Activated B cell treated with CpG ODN at 0.5 μM for 24 hours (primary cell): Measurements from ENCODE around the gene HCN3. TPM values are rescaled to one million over a fixed set of nuclear protein-coding genes. Genes with fewer than 3 reads are reported as not detected.

Experiments
- ATAC-seq: fragments of 200-7000 bp; cut with Tn5 transposase; one replicate; pipeline ENCODE4 v1.10.0; 2021; ENCODE audit warnings: low read depth, mild to moderate bottlenecking, moderate library complexity
- CTCF ChIA-PET: fragments of 350-600 bp; sonication (Branson Sonifier 250); formaldehyde crosslinking; loops from one replicate; lab custom pipeline; 2021; ENCODE audit warnings: antibody characterized with exemption; lab: Charles Lee
- POLR2A ChIA-PET: fragments of 350-600 bp; sonication (Branson Sonifier 250); formaldehyde crosslinking; loops from one replicate; lab custom pipeline; 2021; ENCODE audit warnings: antibody characterized with exemption; lab: Charles Lee
- DNase-seq: peaks from one replicate; pipeline ENCODE4 v3.0.0; 2022
- H3K27ac Mint-ChIP-seq: one replicate; pipeline ENCODE4 v1.8.0; 2020; ENCODE audit warnings: mixed read lengths
- H3K27me3 Mint-ChIP-seq: one replicate; pipeline ENCODE4 v1.8.0; 2021; ENCODE audit warnings: mixed read lengths
- H3K36me3 Mint-ChIP-seq: one replicate; pipeline ENCODE4 v1.8.0; 2021; ENCODE audit warnings: low read depth, mixed read lengths
- H3K4me1 Mint-ChIP-seq: one replicate; pipeline ENCODE4 v1.8.0; 2021; ENCODE audit warnings: mixed read lengths
- H3K4me3 Mint-ChIP-seq: one replicate; pipeline ENCODE4 v1.8.0; 2020; ENCODE audit warnings: mild to moderate bottlenecking, mixed read lengths
- H3K9me3 Mint-ChIP-seq: one replicate; pipeline ENCODE4 v1.8.0; 2020; ENCODE audit warnings: mixed read lengths
- intact Hi-C: fragments of 100-400 bp; cut with micrococcal nuclease; formaldehyde crosslinking; loops from one replicate; pipeline ENCODE4 v1.15.1; 2024
- total RNA-seq: library from RNA; stranded (reverse); gene quantifications from 2 replicates; pipeline ENCODE4 v1.2.3, GENCODE V29; 2022
- TF ChIP-seq, protein P1 (sequence below): fragments of 200-600 bp; IDR thresholded peaks from one replicate; pipeline ENCODE4 v1.8.0; 2022; ENCODE audit warnings: antibody characterized with exemption, mild to moderate bottlenecking

The HCN3 gene
- total RNA-seq, 1 donor from 2014 or later: 2.7 TPM

DNA sequence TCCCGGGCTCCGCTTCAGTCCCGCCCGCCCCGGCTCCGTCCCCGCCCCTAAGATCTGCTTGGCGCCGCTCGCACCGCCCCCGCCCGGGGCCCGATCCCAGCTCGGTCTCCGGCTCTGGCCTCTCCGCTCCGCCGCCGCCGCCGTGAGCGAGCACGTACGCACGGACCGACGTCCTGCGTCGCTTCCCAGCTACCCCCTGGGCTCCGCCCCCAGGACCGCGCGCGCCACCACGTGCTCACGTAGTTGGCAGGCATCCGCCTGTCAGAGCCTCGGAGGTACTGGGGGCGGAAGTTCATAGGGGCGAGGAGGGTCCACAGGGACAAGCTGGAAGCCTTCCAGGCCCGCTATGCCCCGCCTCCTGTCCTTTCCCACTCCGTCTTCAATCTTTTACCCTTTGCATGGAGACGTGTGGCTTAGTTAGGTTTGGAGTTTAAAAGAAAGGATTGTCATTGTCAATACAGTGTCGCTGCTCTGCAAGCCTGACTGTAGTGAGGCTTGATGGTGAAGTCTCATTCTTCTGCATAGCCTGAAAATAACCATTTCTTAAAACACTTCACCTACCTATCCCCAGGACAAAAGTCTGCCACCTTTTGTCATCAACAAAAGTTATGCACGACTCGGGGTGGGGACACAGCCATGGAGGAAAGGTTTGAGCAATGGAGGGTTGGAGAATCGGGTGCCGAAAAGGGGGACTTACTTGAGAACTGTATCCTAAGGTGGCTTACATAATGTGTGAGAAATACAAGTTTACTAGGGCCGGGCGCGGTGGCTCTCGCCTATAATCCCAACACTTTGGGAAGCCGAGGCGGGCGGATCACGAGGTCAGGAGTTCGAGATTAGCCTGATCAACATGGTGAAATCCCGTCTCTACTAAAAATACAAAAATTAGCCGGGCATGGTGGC lies 3.7 kb upstream of the HCN3 start, which contains the start of gene CLK2:
Gene CLK2, minus strand, starts transcription at position 162 of the 903 bp plus-strand sequence. CDS start 2,527 bp downstream, outside the sequence.
- ChIA-PET POLR2A (interaction anchor here (0.6 to 2.4 kb wide), 33 partner anchors 10 to 634 kb away, joined by 3 to 52 read pairs (median 5); partner anchors contain the start of genes CKS1B, ENTREP3, FDPS and MTX1), CTCF (interaction anchor here (0.7 to 4.3 kb wide), 4 partner anchors 10 to 50 kb away, joined by 3 to 21 read pairs (median 10); partner anchors contain the start of gene FDPS)
- Mint-ChIP-seq H3K9me3 (no peaks in the 10 kb centered on the region), H3K4me3 (peak within 1 kb of the TSS; percentile 94), H3K27ac (peak within 1 kb of the TSS; percentile 91), H3K4me1 (peaks cover 49% of the 10 kb centered on the region), H3K36me3 (peaks cover 35% of the 10 kb centered on the region), H3K27me3 (no peaks in the 10 kb centered on the region)
- DNase-seq: peak; percentile 96
- peak; percentile 79 for ATAC-seq
- intact Hi-C loops: loop anchor here (1.0 to 10.0 kb wide), 6 partner anchors 11 to 291 kb away; partner anchors contain the start of genes ASH1L, ENTREP3, FDPS and SCAMP3
- TF ChIP-seq, protein P1, sequence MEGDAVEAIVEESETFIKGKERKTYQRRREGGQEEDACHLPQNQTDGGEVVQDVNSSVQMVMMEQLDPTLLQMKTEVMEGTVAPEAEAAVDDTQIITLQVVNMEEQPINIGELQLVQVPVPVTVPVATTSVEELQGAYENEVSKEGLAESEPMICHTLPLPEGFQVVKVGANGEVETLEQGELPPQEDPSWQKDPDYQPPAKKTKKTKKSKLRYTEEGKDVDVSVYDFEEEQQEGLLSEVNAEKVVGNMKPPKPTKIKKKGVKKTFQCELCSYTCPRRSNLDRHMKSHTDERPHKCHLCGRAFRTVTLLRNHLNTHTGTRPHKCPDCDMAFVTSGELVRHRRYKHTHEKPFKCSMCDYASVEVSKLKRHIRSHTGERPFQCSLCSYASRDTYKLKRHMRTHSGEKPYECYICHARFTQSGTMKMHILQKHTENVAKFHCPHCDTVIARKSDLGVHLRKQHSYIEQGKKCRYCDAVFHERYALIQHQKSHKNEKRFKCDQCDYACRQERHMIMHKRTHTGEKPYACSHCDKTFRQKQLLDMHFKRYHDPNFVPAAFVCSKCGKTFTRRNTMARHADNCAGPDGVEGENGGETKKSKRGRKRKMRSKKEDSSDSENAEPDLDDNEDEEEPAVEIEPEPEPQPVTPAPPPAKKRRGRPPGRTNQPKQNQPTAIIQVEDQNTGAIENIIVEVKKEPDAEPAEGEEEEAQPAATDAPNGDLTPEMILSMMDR: no peak

DNA sequence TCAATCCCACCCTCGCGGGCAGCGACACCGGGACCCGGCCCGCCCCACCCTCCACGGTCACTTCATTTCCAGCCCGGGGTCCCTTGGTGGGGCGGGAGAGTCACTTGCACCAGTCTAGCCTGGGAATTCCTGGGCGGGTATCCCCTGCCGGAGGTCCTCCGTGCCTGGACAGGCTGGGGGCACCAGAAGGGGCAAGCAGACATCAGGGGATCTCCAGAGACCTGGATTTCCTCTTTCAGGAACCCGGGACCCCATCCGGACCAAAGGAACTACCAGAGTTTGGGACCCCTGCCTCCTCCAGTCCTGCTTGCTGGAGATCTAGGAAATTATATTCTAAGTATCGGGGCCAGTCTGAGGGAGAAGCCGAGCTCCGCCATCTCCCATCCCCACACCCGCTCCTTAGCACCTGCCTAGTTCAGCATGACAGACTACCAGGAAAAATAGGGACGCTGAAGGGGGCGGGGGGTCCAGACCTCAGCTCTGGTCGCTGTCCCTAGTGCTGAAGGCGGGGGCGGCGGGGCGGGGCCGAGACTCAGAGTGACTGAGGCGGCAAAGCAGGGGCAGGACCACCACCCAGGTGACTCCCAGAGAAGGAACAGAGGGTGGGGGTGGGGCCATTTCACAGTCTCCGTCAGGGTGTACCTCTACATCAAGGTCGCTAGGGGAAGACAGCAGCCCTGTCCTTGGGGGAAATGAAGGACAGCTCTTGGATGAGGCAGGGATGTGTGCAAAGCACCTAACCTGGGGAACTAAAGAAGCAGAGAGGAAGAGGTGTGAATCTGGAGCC lies 832 bp downstream of the HCN3 start:
- ChIA-PET CTCF (interaction anchor here (0.8 to 1.4 kb wide), 4 partner anchors 27 to 84 kb away, joined by 3 to 6 read pairs (median 4); partner anchors contain the start of gene FDPS), POLR2A (interaction anchor here (0.5 to 1.5 kb wide), 3 partner anchors 16 to 43 kb away, joined by 3 to 5 read pairs (median 4); partner anchors contain the start of genes FDPS, RUSC1 and SCAMP3)
- ATAC-seq (peak; percentile 16), DNase-seq (peak; percentile 66)
- Mint-ChIP-seq H3K27ac (no peak overlapping the region), H3K36me3 (peaks cover 2% of the 10 kb centered on the region), H3K4me1 (peaks cover 30% of the 10 kb centered on the region), H3K9me3 (no peaks in the 10 kb centered on the region), H3K27me3 (no peaks in the 10 kb centered on the region), H3K4me3 (peak overlapping the region; percentile 79)
- TF ChIP-seq, protein P1: no peak
- intact Hi-C loops: loop anchor here (1.0 to 10.0 kb wide), 6 partner anchors 16 to 287 kb away; partner anchors contain the start of genes ASH1L, FDPS and SCAMP3

DNA sequence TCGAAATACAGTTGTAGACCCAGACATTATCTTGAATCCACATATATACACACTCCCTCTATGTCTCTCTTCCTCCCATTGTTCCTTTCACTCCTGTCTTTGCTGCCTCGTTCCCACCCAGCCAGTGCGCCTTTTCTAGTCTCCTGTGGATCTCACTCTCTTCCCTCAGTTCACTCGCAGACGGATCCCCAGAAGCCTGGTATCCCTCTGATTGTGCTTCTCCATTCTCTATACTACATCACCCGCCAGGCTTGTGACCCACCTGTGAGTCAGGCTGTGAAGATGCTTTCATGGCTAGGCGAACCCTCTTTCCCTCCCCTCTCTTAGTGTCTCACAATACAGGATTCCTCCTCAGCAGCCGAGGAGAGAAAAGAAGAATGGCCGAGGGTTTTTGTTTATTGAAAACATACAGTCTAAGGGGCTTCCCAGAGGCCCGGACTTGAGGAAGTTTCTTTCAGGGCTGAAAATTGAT lies 1.5 kb downstream of the HCN3 start:
- peak overlapping the region; percentile 79 for H3K4me3 Mint-ChIP-seq
- TF ChIP-seq, protein P1: no peak
- intact Hi-C loops: loop anchor here (5.0 to 10.0 kb wide), 2 partner anchors 36 to 286 kb away; partner anchors contain the start of gene ASH1L
- peaks cover 25% of the 10 kb centered on the region for H3K4me1 Mint-ChIP-seq
- POLR2A ChIA-PET: interaction anchor here (1.0 to 1.5 kb wide), 2 partner anchors 17 to 30 kb away, joined by 4 to 5 read pairs; partner anchors contain the start of genes FDPS and SCAMP3
- ATAC-seq (no peak), DNase-seq (no peak)
- H3K27me3 Mint-ChIP-seq: no peaks in the 10 kb centered on the region
- H3K9me3 Mint-ChIP-seq: no peaks in the 10 kb centered on the region
- CTCF ChIA-PET: interaction anchor here (0.8 to 1.4 kb wide), 4 partner anchors 26 to 85 kb away, joined by 3 to 6 read pairs (median 4); partner anchors contain the start of gene FDPS
- no peaks in the 10 kb centered on the region for H3K36me3 Mint-ChIP-seq
- peak overlapping the region; percentile 19 for H3K27ac Mint-ChIP-seq

DNA sequence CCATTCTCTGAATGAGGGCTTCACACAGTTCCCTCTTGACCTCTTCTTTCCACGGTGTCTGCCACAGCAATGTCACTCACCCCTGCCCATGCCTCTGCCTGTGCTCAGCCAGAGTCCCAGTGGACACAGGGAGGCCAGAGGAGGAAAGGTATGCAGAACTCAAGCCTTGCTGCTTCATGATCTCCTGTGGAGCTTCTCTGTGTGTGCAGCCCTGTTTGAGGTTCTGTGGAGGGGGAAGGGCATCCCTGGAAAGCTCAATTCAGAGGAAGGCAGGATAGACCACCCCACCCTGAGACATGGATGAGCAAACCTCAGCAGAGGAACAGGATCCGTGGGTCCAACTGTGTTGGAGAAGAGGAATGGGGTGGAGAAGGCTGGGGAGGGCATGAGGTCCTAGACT lies 2.0 kb downstream of the HCN3 start:
- ATAC-seq (no peak), DNase-seq (no peak)
- Mint-ChIP-seq H3K9me3 (no peaks in the 10 kb centered on the region), H3K27ac (no peak overlapping the region), H3K4me3 (no peak overlapping the region), H3K36me3 (no peaks in the 10 kb centered on the region), H3K4me1 (peaks cover 22% of the 10 kb centered on the region), H3K27me3 (no peaks in the 10 kb centered on the region)
- ChIA-PET POLR2A (interaction anchor here (1.5 kb wide), 1 partner anchor 29 kb away, joined by 5 read pairs; the partner anchor contains the start of gene FDPS), CTCF (no interaction called here)
- TF ChIP-seq, protein P1: no peak
- intact Hi-C loops: loop anchor here (5.0 to 10.0 kb wide), 2 partner anchors 37 to 286 kb away; partner anchors contain the start of gene ASH1L
